AG09309 (cell line): Measurements from ENCODE around the gene XRCC3.

Source experiments
- DNase-seq: peaks from one replicate; pipeline ENCODE4 v3.0.0-alpha.2; 2010; ENCODE audit warnings: low read depth
- H3K4me3 ChIP-seq: 2 replicates; pipeline ENCODE4 v1.5.1; 2011; ENCODE audit warnings: mild to moderate bottlenecking, low read depth, low read length, moderate library complexity; ENCODE audit not compliant: control insufficient read depth
- CTCF ChIP-seq: IDR thresholded peaks from 2 replicates; pipeline ENCODE4 v1.5.1; 2011; ENCODE audit warnings: mild to moderate bottlenecking, low read depth, low read length, inconsistent platforms; ENCODE audit not compliant: insufficient read depth, control insufficient read depth; ENCODE audit errors: missing control alignments

XRCC3 gene

GRCh38 chr14:103744621-103745395 is 29.6 kb upstream of the XRCC3 start:
- TF ChIP-seq CTCF = no peak
- no peak for DNase-seq
- H3K4me3 ChIP-seq = no peak overlapping the region

GRCh38 chr14:103743691-103744090 is 28.4 kb upstream of the XRCC3 start:
- DNase-seq = no peak
- H3K4me3 ChIP-seq = no peak overlapping the region
- TF ChIP-seq CTCF = no peak

- TF ChIP-seq CTCF = no peak
These were observed 27.4 kb upstream of the XRCC3 start for GRCh38 chr14:103742499-103743255.

DNA sequence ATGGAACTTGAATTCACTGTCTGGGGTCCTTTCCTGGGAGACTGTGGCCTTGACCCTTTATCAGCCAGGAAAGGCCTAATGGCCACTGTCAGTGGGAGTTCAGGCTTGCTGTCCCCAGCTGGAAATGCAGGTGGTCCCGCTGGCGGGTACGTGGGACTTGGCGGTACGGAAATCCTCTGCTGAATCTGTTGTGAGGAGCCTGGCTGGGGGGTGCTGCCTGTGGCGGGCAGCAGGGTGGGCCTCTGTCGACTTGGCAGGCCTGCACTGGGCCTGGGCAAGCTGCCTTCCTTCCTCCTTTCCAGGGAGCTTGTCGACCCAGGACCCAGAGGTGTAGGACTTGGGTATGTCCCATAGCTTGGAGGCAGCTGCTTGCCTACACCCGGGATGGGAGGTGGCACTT is 26.6 kb upstream of the XRCC3 start:
- no peak overlapping the region for H3K4me3 ChIP-seq
- no peak for TF ChIP-seq CTCF
- DNase-seq = no peak

More at GRCh38 chr14:103742499-103743255, 27.4 kb upstream of the XRCC3 start:
- no peak overlapping the region for H3K4me3 ChIP-seq
- DNase-seq = no peak

- no peak for DNase-seq
- no peak overlapping the region for H3K4me3 ChIP-seq
- no peak for TF ChIP-seq CTCF
These were observed 25.9 kb upstream of the XRCC3 start for GRCh38 chr14:103740991-103741689.

DNA sequence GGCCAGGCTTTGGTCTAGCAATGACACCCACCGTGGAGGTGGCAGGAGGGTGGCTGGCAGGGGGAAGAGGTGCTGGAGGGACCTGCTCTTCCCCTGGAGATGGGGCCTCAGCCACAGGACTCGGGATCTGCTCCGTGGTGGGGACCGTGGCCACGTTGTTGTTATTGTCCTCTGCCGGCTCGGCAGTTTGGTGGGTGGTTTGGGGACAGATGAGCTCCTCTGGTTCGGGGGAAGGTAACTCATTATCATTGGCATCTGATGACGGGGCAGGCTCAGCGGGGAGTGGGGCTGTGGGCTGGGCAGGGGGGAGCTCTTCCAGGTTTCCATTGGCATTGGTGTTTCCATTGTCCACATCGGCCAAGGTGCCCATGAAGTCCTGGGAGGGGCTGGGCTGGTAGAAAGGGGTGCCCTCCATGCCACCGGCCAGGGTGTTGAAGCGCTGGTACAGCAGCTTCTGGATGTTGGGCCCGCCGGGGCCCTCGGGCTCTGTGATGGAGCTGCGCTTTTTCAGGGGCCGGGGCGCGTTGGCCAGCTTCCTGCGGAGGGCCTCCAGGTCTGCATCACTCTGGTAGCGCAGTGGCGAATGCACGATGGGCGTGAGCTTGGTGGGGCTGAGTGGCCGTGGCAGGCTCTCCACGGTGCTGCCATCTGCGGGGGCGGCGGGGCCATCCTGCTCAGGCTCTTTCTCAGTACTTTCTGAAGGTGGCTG is 24.7 kb upstream of the XRCC3 start:
- H3K4me3 ChIP-seq = no peak overlapping the region
- TF ChIP-seq CTCF = no peak
- no peak for DNase-seq
